ENCODE measurements around the gene IRS4.

DNA sequence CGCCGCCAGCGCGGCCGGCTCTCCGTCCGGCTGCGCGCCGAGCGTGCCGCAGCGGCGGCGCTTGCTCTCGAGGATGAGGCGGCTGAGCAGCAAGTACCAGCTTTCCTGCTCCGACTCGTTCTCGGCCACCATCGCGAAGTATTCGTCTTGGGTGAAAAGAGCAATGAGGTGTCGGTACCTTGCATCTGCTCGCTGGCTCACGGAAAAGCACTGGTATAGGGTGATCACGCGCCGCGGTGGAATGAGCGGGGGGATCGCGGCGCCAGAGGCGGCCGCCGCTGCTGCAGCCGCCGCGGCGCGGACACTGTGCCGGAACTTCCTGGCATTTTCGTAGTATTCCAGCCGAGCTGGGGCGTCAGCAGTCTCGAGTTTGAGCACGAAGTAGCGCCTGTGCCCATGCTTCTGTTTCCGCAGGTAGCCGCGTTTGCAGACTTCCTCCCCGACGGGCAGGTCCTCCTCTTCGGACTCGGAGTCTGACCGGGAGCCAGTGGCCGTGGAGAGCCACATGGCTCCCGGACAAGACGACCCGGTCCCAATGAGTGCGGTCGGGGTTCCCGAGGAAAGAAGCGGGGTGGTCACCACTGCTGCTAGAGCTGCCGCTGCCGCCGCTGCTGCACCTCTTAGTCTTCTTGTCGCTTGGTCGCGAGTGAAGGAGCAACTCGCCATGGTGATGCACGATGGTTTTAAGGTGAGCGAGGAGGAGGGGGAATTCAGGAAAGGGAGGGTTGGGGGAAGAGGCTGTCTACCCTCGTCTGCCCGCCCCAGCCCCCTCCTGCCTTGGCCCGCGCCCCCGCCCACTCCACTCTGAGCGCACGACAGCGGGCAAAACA lies 469 bp downstream of the IRS4 start:
- TF ChIP-seq ZNF274 (IDR thresholded peaks at IDR 0.05; ENCODE audit: low read depth, low read length) (no peak), SUZ12 (IDR thresholded peaks at IDR 0.05; ENCODE audit: extremely low read depth, insufficient read depth, insufficient read length) (no peak)

Measured in NT2/D1 (cell line).